LHCN-M2 (cell line): ENCODE measurements around the gene PRKAR1B. TPM values are rescaled to one million over a fixed set of nuclear protein-coding genes. Genes with fewer than 3 reads are reported as not detected.

Experiments used
- DNase-seq: peaks from one replicate; pipeline ENCODE4 v3.0.0-alpha.2; 2012; ENCODE audit warnings: low read depth
- polyA plus RNA-seq: library from polyadenylated mRNA; unstranded; fragments of >200 nt; gene quantifications from one replicate; pipeline ENCODE4 v1.2.1, GENCODE V29; 2012; ENCODE audit warnings: missing spikeins
- total RNA-seq: library from RNA; depleted of rRNA; stranded (reverse); fragments of >200 nt; gene quantifications from 2 replicates; pipeline ENCODE4 v1.2.3, GENCODE V29; 2014; rRNA removed

PRKAR1B gene
- total RNA-seq: 21.0 and 23.0 TPM in 2 replicates
- 33.2 TPM for polyA plus RNA-seq

- DNase-seq: peak; percentile 36
Observed at GRCh38 chr7:727104-727805, at the start of gene PRKAR1B. PRKAR1B (minus strand) TSS chr7:727281; CDS start chr7:711505, 15,776 bp downstream.

DNA sequence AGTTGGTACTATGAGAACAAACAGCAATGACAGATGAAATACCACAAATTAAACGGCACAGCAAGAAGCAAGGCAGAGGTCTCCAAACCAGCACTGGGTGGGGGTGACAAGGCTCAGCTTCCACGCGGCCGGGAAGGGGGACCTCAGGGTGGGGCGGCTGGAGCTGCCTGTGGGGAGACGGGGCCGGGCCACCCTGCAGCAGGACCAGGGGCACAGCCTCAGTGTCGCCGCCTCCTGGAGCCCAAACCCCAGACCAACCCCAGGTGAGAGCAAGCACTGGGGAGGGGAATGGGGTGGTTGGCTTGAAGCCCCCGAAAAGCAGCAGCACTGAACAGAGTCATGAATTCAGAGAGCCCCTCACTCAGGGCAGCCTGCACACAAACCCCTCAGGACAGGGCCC is 49.3 kb upstream of the PRKAR1B start:
- DNase-seq: no peak

GRCh38 chr7:774161-775109 is 47.4 kb upstream of the PRKAR1B start:
- peak; percentile 25 for DNase-seq

- no peak for DNase-seq
Observed at GRCh38 chr7:773622-773915, 46.5 kb upstream of the PRKAR1B start.

DNA sequence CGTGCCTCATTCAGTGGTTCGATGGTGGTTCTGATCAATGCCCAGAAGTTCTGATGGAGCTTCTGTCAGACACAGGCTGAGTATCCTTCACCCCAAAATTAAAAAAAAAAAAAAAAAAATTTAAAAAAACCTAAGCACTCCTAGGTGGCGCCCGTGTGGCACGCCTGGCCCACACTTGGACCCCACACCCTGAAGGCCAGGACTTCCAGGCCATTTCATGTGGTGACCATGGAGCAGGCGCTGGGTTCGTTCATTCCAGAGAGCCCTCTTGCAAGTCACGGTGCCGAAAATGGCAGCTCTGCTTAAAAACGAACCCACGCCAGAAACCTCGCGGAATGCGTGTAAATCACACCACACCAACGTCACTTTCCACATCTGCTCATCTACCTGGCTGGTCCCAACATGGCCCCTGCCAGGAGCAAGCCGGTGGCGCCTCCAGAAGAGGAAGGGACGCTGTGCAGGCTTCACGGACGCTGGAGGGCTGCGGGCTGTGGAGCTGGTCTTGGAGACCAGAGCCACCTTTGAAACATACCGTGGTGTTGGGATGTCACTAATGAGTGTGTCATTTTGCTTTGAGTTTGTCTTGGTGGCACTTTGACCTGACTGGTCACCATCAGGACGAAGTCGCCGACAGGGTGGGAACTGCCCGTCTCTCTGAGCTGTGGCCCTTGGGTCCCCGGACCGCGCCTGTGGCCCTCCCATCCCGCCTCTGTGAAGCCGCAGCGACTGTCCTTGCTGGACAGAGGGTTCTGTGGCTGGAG is 46.0 kb upstream of the PRKAR1B start:
- DNase-seq: no peak

DNA sequence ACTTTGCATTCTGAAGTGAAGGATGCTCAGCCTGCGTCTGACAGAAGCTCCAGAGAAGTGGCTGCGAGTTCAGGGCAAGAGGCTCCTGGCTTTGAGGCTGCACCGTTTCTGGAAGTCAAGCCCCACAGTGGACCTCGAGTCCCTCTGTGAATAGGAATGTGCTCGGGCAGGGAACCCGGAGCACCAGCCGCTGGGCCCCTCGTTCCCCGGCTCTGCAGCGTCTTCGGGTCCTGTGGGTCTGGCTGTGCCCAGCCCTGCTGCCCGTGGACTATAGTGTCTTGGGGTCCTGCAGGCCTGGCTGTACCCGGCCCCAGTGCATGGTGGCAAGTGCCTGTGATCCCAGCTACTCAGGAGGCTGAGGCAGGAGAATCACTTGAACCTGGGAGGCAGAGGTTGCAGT is 45.3 kb upstream of the PRKAR1B start:
- DNase-seq: no peak

DNA sequence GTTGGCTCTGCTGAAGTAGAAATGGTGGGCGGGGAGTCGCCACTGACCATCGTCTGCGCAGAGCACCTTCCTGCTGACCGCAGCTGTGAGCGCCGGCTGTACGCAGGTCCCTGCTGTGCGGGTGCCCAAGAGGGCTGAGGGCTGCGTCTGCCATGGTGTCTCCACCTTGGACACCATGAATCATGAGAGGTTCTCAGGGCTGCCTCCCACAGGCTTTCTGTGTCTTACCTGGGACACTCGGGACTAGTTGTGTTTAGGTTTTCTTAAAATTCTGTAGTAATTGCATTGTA is 44.9 kb upstream of the PRKAR1B start:
- no peak for DNase-seq

DNA sequence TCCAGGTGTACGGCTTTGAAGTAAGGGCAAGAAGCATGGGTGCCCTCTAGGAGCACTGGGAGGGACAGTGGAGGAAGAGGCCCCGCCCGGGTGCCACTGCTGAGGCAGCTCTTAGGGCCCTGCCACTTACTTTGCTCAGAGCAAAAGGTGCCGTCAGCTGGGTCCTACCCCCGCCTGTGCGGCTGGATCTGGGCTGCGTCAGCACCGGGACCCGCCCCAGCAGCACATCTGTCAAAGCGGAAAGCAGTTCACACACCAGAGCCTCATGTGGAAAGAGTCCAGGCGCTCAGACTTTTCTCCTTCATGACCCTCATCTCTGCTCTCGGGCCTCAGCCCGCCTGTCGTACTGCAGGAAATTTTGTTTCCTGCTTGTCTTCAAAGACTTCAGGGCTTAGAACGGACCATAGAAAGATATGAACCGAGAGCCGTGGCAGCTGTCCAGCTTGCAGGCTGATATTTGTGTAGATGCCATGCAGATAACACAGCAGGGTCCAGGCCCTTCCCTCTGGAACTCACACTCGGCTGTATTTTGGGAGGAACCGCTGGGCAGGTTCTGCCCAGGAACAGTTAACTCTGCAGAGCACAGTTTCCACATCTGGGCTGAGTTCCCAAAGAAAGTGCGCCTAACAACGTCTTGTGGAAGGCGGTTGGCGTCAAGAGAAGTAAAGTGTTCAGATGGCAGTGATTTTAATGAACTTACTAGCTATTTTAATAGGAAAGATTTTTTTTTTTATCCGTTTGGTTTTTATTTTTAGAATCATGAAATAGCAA is 44.3 kb upstream of the PRKAR1B start:
- no peak for DNase-seq

DNA sequence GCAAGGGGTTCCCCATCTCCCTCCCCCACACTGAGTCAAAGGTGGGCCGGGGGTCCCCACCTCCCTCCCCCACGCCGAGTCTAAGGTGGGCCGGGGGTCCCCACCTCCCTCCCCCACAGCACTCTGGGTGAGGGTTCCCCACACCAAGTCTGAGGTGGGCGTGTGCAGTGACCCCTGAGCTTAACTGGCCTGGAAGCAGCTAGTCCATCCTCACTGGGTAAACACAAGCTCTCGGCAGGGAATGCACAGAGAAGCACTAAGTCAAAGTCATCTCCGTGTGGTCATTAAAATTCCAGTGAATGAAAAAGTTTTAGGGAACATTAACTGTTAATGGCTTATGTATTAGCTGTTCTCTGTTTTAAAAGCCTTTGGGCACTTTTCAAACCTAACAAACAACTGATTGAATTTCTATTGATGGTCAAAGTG is 43.7 kb upstream of the PRKAR1B start:
- no peak for DNase-seq

DNA sequence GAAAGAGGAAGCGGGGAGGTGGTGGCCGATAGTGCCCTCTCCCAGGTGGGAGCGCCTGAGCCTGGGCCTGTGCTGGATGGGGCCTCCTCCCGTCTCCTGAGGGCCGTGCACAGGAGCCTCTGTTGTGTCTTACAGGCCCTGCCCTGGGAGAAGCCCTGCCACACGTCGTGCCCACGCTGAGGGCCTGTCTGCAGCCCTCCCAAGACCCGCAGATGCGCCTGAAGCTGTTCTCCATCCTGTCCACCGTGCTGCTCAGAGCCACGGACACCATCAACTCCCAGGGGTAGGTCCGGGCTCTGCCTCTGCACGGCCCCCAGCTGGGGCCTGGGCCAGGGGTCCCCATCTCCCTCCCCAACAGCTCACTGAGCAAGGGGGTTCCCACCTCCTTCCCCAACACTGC is 43.3 kb upstream of the PRKAR1B start:
- no peak for DNase-seq

DNA sequence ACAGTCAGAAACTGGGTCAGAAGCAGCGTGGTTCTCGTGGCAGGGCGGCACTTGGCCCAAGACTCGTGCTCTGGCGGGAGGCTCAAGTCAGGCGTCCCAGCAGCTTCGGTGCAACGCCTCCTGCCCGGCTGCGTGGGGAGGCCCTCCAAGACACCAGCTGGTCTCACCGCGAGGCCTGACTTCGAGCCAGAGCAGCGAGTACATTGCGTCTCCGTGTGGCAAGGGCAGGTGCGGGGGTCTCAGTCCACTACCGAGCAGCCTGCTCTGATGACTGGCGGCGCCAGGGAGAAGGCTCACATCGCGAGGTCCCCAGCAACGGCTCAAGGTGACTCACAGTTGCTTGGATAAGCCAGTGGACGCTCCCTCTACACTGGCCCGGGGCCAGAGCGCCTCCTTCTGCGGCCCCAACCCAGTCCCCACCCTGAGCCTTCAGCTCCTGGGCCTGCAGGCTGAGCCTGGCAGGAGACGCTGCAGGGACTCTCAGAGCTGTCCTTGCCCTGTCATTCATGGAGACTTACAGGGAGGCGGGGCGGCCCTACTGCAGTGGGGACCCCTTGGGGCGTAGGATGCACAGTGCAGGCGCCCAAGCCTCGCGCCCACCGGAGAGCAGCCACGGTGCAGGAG is 41.9 kb upstream of the PRKAR1B start:
- DNase-seq: peak; percentile 23

DNA sequence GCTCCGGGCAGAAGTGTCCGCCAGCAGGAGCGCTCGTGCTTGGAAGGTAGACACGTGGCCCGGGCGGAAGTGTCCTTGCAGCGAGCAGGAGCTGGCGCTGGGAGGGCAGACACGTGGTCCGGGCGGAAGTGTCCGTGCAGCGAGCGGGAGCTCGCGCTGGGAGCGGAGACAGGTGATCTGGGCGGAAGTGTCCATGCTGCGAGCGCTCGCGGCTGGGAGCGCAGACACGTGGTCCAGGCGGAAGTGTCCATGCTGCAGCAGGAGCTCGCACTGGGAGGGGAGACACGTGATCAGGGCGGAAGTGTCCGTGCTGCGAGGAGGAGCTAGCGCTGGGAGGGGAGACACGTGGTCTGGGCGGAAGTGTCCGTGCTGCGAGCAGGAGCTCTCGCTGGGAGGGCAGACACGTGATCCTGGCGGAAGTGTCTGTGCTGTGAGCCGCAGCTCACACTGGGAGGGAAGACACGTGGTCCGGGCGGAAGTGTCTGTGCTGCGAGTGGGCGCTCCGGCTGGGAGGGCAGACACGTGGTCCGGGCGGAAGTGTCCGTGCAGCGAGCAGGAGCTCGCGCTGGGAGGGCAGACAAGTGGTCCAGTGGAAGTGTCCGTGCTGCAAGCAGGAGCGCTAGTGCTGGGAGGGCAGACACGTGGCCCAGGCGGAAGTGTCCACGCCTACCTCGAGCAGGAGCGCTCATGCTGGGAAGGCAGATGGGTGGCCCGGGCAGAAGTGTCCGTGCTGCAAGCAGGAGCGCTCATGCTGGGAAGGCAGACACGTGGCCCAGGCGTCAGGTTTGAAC is 41.1 kb upstream of the PRKAR1B start:
- no peak for DNase-seq

- no peak for DNase-seq
Observed at GRCh38 chr7:767580-767940, 40.5 kb upstream of the PRKAR1B start.

- no peak for DNase-seq
Observed at GRCh38 chr7:765383-765782, 38.3 kb upstream of the PRKAR1B start.

DNA sequence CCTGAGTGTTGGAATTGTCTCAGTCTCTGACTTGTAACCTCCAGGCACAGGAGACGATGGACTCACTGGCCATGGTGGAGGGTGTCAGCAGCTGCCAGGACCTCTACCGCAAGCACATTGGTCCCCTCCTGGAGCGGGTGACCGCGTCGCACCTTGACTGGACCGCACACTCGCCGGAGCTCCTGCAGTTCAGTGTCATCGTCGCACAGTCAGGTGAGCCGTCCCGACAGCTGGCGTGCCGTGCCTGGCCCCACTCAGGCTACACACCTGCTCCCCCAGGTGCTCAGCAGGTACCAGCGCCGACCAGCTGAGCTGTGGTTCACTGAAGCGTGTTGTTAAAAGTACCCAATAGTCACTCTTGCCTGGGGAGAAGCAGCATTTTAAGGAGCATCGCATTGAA is 36.7 kb upstream of the PRKAR1B start:
- no peak for DNase-seq

- DNase-seq: no peak
Observed at GRCh38 chr7:762885-763284, 35.8 kb upstream of the PRKAR1B start.

DNA sequence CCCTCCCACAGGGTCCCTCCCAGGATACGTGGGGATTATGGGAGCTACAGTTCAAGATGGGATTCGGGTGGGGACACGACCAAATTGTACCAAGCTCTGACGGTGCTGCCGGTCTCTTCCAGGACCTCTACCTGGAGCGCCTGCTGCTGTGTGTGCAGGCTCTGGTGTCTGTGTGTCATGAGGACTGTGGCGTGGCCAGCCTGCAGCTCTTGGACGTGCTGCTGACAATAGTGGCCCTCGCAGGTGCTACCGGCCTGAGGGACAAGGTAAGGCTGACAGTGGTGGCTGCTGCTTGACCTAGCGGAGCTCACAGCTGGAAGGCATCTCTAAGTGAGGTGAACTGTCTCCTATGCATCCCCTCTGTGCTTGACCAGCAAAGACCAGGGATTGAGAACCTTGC is 34.5 kb upstream of the PRKAR1B start:
- no peak for DNase-seq

GRCh38 chr7:761101-761500 is 34.0 kb upstream of the PRKAR1B start:
- DNase-seq: no peak

DNA sequence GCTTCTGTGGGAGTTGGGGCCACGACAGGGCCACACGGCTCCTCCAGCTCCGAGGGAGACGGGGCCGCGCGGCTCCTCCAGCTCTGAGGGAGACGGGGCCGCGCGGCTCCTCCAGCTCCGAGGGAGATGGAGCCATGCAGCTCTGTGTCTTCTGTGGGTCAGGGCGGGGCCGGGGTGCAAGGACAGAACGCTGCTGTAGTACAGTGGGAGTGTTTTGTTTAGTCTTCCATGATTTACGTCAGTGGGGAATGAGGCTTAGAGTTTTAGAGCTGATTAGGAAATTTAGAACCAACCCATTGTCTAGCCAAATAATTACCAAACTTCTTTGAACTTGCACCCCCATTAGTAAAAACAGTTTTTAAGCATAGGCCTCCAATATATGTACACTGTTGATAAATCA is 32.9 kb upstream of the PRKAR1B start:
- DNase-seq: no peak

GRCh38 chr7:759569-759968 is 32.5 kb upstream of the PRKAR1B start:
- no peak for DNase-seq
